ENCODE results near the gene CMIP.
A peak's percentile ranks its signal among the peaks of the same experiment; 100 is the strongest.

CMIP gene

DNA sequence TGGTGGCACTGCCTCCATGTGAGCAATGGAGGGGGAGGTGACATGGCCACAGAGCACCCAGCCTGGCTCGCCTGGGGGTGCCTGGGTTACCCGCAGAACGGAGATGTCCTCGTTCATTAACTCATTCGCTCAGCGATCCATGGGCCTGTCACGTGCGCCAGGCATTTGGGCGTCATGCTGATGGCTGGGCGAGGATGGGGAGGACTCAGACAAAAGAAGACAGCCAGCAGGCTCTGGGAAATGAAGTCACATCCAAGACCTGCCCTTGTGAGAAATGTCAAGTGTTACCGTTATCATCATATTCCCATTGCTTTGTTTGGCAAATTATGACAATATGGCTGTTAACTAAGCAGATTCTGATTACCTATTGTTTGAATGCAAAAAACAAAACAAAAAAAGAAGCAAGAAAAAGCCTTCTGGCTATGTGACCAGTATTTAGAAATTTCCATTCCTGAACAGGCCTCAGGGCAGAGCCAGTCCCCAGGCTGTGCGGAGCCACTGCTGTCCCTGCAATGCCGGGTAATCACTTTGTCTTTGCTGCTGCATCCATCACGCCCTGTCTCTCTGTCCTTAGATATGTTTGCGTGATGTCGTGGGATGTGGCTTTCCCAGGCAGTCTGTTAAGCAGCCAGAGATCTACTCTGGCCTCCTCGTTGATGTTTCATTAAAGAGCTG is 57.9 kb downstream of the CMIP start:
- TF ChIP-seq, protein P1, sequence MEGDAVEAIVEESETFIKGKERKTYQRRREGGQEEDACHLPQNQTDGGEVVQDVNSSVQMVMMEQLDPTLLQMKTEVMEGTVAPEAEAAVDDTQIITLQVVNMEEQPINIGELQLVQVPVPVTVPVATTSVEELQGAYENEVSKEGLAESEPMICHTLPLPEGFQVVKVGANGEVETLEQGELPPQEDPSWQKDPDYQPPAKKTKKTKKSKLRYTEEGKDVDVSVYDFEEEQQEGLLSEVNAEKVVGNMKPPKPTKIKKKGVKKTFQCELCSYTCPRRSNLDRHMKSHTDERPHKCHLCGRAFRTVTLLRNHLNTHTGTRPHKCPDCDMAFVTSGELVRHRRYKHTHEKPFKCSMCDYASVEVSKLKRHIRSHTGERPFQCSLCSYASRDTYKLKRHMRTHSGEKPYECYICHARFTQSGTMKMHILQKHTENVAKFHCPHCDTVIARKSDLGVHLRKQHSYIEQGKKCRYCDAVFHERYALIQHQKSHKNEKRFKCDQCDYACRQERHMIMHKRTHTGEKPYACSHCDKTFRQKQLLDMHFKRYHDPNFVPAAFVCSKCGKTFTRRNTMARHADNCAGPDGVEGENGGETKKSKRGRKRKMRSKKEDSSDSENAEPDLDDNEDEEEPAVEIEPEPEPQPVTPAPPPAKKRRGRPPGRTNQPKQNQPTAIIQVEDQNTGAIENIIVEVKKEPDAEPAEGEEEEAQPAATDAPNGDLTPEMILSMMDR (IDR thresholded peaks at IDR 0.05; ENCODE audit: low read depth, low read length, missing control alignments) = no peak
- H3K4me3 ChIP-seq (ENCODE audit: low read depth, low read length) = no peak overlapping the region
- DNase-seq (ENCODE audit: low read depth) = no peak

DNA sequence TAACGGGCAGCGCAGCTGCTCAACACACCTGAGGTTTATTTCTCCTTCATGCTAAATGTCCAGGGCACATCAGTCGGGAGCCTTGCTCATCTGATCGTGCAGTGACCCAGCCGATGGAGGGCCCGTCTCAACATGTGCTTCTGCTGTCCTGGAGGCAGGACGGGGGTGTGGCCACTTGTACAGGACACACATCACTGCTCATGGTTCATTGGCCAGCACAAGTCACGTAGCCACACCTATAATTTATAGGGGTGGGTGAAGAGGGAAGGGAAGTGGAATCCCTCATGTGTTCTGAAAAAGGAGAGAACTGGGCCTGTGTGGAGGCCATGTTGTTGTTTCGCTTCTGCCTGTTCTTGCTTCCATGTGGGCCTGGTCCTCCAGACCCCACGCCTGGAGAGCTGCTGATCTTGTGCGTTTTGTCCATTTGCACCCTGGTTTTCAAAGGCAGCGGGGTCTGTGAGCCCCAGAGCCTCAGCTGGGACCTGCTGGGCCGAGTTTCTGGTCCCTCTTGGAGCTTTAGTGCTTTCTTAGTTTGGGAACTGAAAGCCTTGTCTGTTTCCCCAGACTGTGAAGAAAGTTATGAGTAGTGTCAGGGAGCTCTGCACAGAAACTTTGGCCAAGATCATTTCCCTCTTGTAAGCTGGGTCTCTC is 60.5 kb downstream of the CMIP start:
- DNase-seq (ENCODE audit: low read depth) = peak; percentile 71
- TF ChIP-seq, protein P1 (IDR thresholded peaks at IDR 0.05; ENCODE audit: low read depth, low read length, missing control alignments) = no peak
- no peak overlapping the region; the same call in 1 of the 2 replicates for H3K4me3 ChIP-seq (ENCODE audit: low read depth, low read length)

GRCh38 chr16:81509404-81509803 is 64.8 kb downstream of the CMIP start:
- TF ChIP-seq, protein P1 (IDR thresholded peaks at IDR 0.05; ENCODE audit: low read depth, low read length, missing control alignments) = no peak
- DNase-seq (ENCODE audit: low read depth) = no peak
- H3K4me3 ChIP-seq (ENCODE audit: low read depth, low read length) = no peak overlapping the region

GRCh38 chr16:81510016-81510415 is 65.4 kb downstream of the CMIP start:
- H3K4me3 ChIP-seq (ENCODE audit: low read depth, low read length) = no peak overlapping the region
- no peak for DNase-seq (ENCODE audit: low read depth)
- TF ChIP-seq, protein P1 (IDR thresholded peaks at IDR 0.05; ENCODE audit: low read depth, low read length, missing control alignments) = no peak

GRCh38 chr16:81511371-81511770 is 66.8 kb downstream of the CMIP start:
- DNase-seq (ENCODE audit: low read depth) = no peak
- TF ChIP-seq, protein P1 (IDR thresholded peaks at IDR 0.05; ENCODE audit: low read depth, low read length, missing control alignments) = no peak
- H3K4me3 ChIP-seq (ENCODE audit: low read depth, low read length) = no peak overlapping the region

DNA sequence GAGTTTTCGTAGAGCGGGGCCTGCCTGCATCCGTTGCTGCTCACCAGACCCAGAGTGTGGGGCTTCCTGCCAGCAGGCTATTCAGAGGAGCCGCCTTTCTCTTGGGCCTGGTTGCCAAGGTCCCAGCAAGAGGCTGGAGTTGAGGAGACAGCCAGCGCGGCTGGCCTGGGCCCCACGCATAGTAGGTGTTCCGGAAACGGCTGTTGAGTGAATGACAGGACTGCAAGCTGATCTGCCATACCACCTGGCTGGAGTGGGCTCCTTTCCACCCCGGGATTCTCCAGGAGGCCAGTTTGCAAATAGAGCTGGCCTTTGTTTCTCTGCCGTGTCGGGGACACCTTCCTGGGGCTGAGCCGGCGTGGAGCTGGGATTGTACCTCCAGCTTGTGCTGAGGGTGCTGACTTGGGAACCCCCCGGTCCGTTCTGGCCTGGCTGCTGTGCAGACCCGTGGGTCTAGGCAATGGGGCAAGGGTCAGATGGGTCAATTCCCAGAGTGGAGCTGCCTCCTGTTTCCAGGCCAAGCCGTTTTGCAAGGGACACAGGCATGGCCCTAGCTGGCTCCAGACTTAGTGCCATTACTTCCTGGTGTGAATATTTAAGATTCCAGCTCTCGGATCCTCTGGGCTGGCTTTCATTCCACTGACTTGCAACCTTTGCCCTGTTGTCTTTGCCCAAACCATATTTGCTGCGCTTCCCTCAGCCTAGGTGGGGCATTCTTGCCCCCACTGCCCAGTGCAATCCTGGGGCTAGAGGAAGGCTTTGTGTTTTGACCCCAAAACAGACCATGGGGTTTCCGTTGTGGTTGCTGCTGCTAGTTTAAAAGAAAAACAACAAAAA is 68.8 kb downstream of the CMIP start:
- no peak overlapping the region for H3K4me3 ChIP-seq (ENCODE audit: low read depth, low read length)
- no peak for DNase-seq (ENCODE audit: low read depth)
- TF ChIP-seq, protein P1 (IDR thresholded peaks at IDR 0.05; ENCODE audit: low read depth, low read length, missing control alignments) = no peak

Data from GM12864 (cell line).